Gastrocnemius medialis (tissue), 4 donors: ENCODE results near the gene PRKG1. TPM values are rescaled to one million over a fixed set of nuclear protein-coding genes. Genes with fewer than 3 reads are reported as not detected.

Experiments used
- ATAC-seq, 2 donors: fragments of 150-250 bp; one replicate each; pipeline ENCODE4 v1.9.1; 2016
- DNase-seq, 2 donors: peaks; one replicate each; pipeline ENCODE4 v3.0.0-alpha.2; 2019
- H3K27ac ChIP-seq, 4 donors: fragments of 200-600 bp; sonication (generic); 1 replicate in 1 of 4; 2 replicates in 3 of 4; pipeline ENCODE4 v1.5.1; 2016 to 2018; ENCODE audit warnings: mild to moderate bottlenecking in 2 of 4, moderate library complexity in 1 of 4
- H3K27me3 ChIP-seq, 3 donors: fragments of 200-600 bp; sonication (generic) in 2 of 3; 1 replicate in 1 of 3; 2 replicates in 2 of 3; pipeline versions ENCODE4 v1.5.1 to v1.6.0; 2016 to 2019; ENCODE audit warnings: mild to moderate bottlenecking in 1 of 3, moderate library complexity in 1 of 3
- H3K36me3 ChIP-seq, 2 donors: fragments of 200-600 bp; sonication (generic) in 1 of 2; one replicate each; pipeline ENCODE4 v1.5.1; 2017 to 2018
- H3K4me1 ChIP-seq, 2 donors: fragments of 200-600 bp; sonication (generic) in 1 of 2; one replicate each; pipeline ENCODE4 v1.5.1; 2016 to 2017; ENCODE audit warnings: mild to moderate bottlenecking in 2 of 2
- H3K4me3 ChIP-seq, 4 donors: fragments of 200-600 bp; sonication (generic) in 3 of 4; 1 replicate in 1 of 4; 2 replicates in 3 of 4; pipeline ENCODE4 v1.5.1; 2016 to 2019; ENCODE audit warnings: mild to moderate bottlenecking in 2 of 4
- H3K9me3 ChIP-seq, 3 donors: fragments of 200-600 bp; sonication (generic) in 2 of 3; 1 replicate in 1 of 3; 2 replicates in 2 of 3; pipeline ENCODE4 v1.5.1; 2016 to 2019
- POLR2A ChIP-seq, 2 donors: fragments of 450-650 bp; IDR thresholded peaks; one replicate each; pipeline ENCODE4 v1.6.1; 2017; ENCODE audit warnings: antibody characterized with exemption in 2 of 2, mild to moderate bottlenecking in 2 of 2, moderate library complexity in 2 of 2
- in situ Hi-C, 4 donors: fragments of 200-750 bp; cut with MboI; loops; one replicate each; pipeline versions ENCODE4 v1.15.0 to v1.8.0; 2017; ENCODE audit warnings: low sequenced_read_pairs in 4 of 4
- intact Hi-C: fragments of 100-400 bp; cut with DNase I; formaldehyde crosslinking; loops from one replicate; pipeline ENCODE4 v1.15.1; 2023; ENCODE audit warnings: low total_unique reads
- total RNA-seq, 4 donors: library from RNA; depleted of rRNA; stranded (reverse); fragments of >200 nt; gene quantifications; one replicate each; pipeline versions ENCODE4 v1.1.0 to v1.2.3, GENCODE V29; 2016
- TF ChIP-seq, protein P1 (sequence below), 5 experiments: fragments of 450-650 bp in 3 of 5; fragments of 200-600 bp in 2 of 5; sonication (generic) in 2 of 5; IDR thresholded peaks in 4 of 5; conservative IDR thresholded peaks in 1 of 5; 1 replicate in 4 of 5; 2 replicates in 1 of 5; pipeline ENCODE4 v1.5.1; 2016 to 2019; ENCODE audit warnings: antibody characterized with exemption in 5 of 5, mild to moderate bottlenecking in 3 of 5, moderate library complexity in 3 of 5

The PRKG1 gene
- total RNA-seq, 4 donors from 2014 or later = 10.4 to 39.4 (median 25.1) TPM

- Histone ChIP-seq H3K27ac (peak overlapping the region; percentile 36 to 85 (median 70)), H3K36me3 (no peaks in the 10 kb centered on the region), H3K9me3 (no peaks in the 10 kb centered on the region), H3K4me1 (peaks cover 37 to 64% of the 10 kb centered on the region in 2 donors), H3K4me3 (no peak overlapping the region), H3K27me3 (no peaks in the 10 kb centered on the region)
- TF ChIP-seq, protein P1, sequence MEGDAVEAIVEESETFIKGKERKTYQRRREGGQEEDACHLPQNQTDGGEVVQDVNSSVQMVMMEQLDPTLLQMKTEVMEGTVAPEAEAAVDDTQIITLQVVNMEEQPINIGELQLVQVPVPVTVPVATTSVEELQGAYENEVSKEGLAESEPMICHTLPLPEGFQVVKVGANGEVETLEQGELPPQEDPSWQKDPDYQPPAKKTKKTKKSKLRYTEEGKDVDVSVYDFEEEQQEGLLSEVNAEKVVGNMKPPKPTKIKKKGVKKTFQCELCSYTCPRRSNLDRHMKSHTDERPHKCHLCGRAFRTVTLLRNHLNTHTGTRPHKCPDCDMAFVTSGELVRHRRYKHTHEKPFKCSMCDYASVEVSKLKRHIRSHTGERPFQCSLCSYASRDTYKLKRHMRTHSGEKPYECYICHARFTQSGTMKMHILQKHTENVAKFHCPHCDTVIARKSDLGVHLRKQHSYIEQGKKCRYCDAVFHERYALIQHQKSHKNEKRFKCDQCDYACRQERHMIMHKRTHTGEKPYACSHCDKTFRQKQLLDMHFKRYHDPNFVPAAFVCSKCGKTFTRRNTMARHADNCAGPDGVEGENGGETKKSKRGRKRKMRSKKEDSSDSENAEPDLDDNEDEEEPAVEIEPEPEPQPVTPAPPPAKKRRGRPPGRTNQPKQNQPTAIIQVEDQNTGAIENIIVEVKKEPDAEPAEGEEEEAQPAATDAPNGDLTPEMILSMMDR (IDR thresholded peaks at IDR 0.05 in 4 of 5, conservative IDR thresholded peaks at IDR 0.05 in 1 of 5) = no peak
- TF ChIP-seq POLR2A (IDR thresholded peaks at IDR 0.05) = no peak
- peak; percentile 32 to 55 for DNase-seq
- in situ Hi-C loops (loop anchor here (10.0 to 25.0 kb wide), 5 partner anchors 250 to 1225 kb away; no protein-coding TSS in a partner anchor), intact Hi-C loops (loop anchor here (5.0 to 10.0 kb wide), 3 partner anchors 140 to 1117 kb away; no protein-coding TSS in a partner anchor)
- peak; percentile 56 to 87 for ATAC-seq
Observed at GRCh38 chr10:52212062-52212461, 1137.8 kb downstream of the PRKG1 start.

DNA sequence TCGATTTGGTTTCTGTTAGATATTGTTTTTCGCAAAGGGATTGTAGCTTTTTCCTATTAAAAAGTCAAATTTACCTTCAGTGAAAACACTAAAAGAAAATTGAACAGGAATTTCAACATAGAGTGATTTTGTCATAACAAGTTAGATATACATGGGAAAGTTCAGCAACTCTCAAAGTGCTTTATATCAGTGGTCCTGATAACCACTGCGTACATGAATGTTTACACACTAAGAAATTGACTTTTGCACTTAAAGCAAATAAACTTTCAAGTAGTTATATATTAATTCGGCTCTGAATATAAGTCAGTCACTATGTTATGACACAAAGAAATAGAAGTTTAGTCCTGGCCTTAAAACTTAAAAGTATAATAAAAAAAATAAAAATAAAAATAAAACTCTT, 1138.5 kb downstream of the PRKG1 start:
- ATAC-seq = no peak
- Histone ChIP-seq H3K27ac (peak overlapping the region; percentile 36 to 85 (median 70)), H3K4me1 (peaks cover 32 to 67% of the 10 kb centered on the region in 2 donors), H3K27me3 (no peaks in the 10 kb centered on the region), H3K9me3 (no peaks in the 10 kb centered on the region), H3K36me3 (no peaks in the 10 kb centered on the region), H3K4me3 (no peak overlapping the region)
- in situ Hi-C loops (loop anchor here (10.0 to 25.0 kb wide), 5 partner anchors 251 to 1226 kb away; no protein-coding TSS in a partner anchor), intact Hi-C loops (loop anchor here (5.0 to 10.0 kb wide), 3 partner anchors 141 to 1118 kb away; no protein-coding TSS in a partner anchor)
- TF ChIP-seq, protein P1 (IDR thresholded peaks at IDR 0.05 in 4 of 5, conservative IDR thresholded peaks at IDR 0.05 in 1 of 5) = no peak
- no peak for TF ChIP-seq POLR2A (IDR thresholded peaks at IDR 0.05)
- no peak for DNase-seq

GRCh38 chr10:52213321-52213752, 1139.0 kb downstream of the PRKG1 start:
- TF ChIP-seq, protein P1 (IDR thresholded peaks at IDR 0.05 in 4 of 5, conservative IDR thresholded peaks at IDR 0.05 in 1 of 5) = no peak
- no peak for TF ChIP-seq POLR2A (IDR thresholded peaks at IDR 0.05)
- H3K4me1 ChIP-seq = peaks cover 27 to 62% of the 10 kb centered on the region in 2 donors
- peak; percentile 64 to 67 for ATAC-seq
- intact Hi-C loops (loop anchor here (5.0 to 10.0 kb wide), 3 partner anchors 141 to 1119 kb away; no protein-coding TSS in a partner anchor), in situ Hi-C loops (loop anchor here (10.0 to 25.0 kb wide), 5 partner anchors 251 to 1226 kb away; no protein-coding TSS in a partner anchor)
- H3K27me3 ChIP-seq = no peaks in the 10 kb centered on the region
- no peaks in the 10 kb centered on the region for H3K9me3 ChIP-seq
- H3K27ac ChIP-seq = peak overlapping the region; percentile 19 to 85 (median 70)
- DNase-seq = peak; percentile 29 to 30
- H3K36me3 ChIP-seq = no peaks in the 10 kb centered on the region
- no peak overlapping the region for H3K4me3 ChIP-seq

DNA sequence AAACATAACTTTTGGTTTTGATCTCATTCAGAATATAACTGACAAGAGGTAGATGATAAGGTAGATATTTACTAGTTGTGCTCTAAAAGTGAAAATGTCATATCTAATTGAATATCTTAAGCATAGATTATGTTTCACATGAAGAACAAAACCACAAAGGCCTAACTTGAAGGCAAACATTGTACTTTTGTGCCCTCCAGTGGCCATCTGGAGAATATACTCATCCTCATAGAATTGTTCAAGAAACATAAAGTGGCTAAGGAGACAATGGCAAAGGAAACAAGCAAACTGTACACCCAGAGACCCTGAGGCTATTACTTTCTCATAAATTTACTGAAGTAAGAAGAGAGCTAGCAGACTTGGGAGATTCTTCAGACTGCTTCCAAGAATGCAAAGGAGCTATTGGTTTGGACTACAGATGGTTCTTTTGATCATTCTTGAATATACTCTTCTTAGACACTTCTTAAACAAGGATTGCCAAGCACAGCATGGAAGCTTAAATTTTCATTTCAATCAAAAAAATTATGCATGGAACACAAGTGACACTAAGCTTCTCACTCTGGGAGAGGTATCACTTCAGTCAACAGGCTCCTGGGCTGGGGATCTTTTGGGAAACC, 1141.6 kb downstream of the PRKG1 start:
- DNase-seq (peak; percentile 22 to 25), ATAC-seq (peak; percentile 51 to 53)
- Histone ChIP-seq H3K4me3 (no peak overlapping the region), H3K9me3 (no peaks in the 10 kb centered on the region), H3K36me3 (no peaks in the 10 kb centered on the region), H3K4me1 (peaks cover 23 to 51% of the 10 kb centered on the region in 2 donors), H3K27ac (peak overlapping the region; percentile 58 to 85 (median 70)), H3K27me3 (no peaks in the 10 kb centered on the region)
- intact Hi-C loops (loop anchor here (5.0 to 10.0 kb wide), 4 partner anchors 254 to 1224 kb away; no protein-coding TSS in a partner anchor), in situ Hi-C loops (loop anchor here (5.0 to 25.0 kb wide), 7 partner anchors 254 to 1229 kb away; no protein-coding TSS in a partner anchor)
- TF ChIP-seq, protein P1 (IDR thresholded peaks at IDR 0.05 in 4 of 5, conservative IDR thresholded peaks at IDR 0.05 in 1 of 5) = peak; percentile 65 to 93 (median 75)
- no peak for TF ChIP-seq POLR2A (IDR thresholded peaks at IDR 0.05)
